NCI-H2196 (cell line): ENCODE data around the gene SEC61B.

Experiments used
- DNase-seq: peaks from one replicate; lab custom pipeline; 2025; ENCODE audit not compliant: unreplicated experiment; lab: John Stamatoyannopoulos, UW

The SEC61B gene

GRCh38 chr9:99269416-99269815, 47.3 kb downstream of the SEC61B start:
- DNase-seq = no peak

GRCh38 chr9:99270491-99270890, 48.4 kb downstream of the SEC61B start:
- no peak for DNase-seq

- no peak for DNase-seq
Observed at GRCh38 chr9:99272836-99273235, 50.8 kb downstream of the SEC61B start.

GRCh38 chr9:99274016-99274415, 51.9 kb downstream of the SEC61B start:
- DNase-seq = no peak

- no peak for DNase-seq
Observed at GRCh38 chr9:99274495-99274894, 52.4 kb downstream of the SEC61B start.
